Cardiac fibroblast (primary cell): ENCODE measurements around the gene MORF4L1.
"Not testable (repeated sequence)": the region's sequence is repeated elsewhere in the genome, so short reads cannot be mapped to it uniquely, and the experiment has no call there.

Source experiments
- DNase-seq, 2 donors: peaks; one replicate each; pipeline versions ENCODE4 v3.0.0 to v3.0.0-alpha.2; 2010; ENCODE audit warnings: low read depth in 2 of 2
- H3K4me3 ChIP-seq, 2 donors: replicated peaks in 1 of 2; 1 replicate in 1 of 2; 2 replicates in 1 of 2; pipeline ENCODE4 v1.5.1; 2011; ENCODE audit warnings: low read depth in 2 of 2, low read length in 2 of 2, mild to moderate bottlenecking in 2 of 2, moderate library complexity in 1 of 2
- CTCF ChIP-seq: IDR thresholded peaks from one replicate; pipeline ENCODE4 v1.5.1; 2011; ENCODE audit warnings: low read depth, mild to moderate bottlenecking, low read length, inconsistent platforms

The MORF4L1 gene

GRCh38 chr15:78866803-78867202 lies 5.9 kb upstream of the MORF4L1 start:
- H3K4me3 ChIP-seq, result no peak overlapping the region
- peak in 1 of 2 donors; percentile 23 for DNase-seq
- no peak for TF ChIP-seq CTCF

GRCh38 chr15:78868366-78868765 lies 4.3 kb upstream of the MORF4L1 start:
- TF ChIP-seq CTCF, result no peak
- no peak overlapping the region for H3K4me3 ChIP-seq
- no peak for DNase-seq

GRCh38 chr15:78871483-78872127 lies 1.1 kb upstream of the MORF4L1 start:
- DNase-seq, H3K4me3 ChIP-seq: not testable (repeated sequence)

GRCh38 chr15:78872972-78873792 lies 492 bp downstream of the MORF4L1 start:
- peak overlapping the region; percentile 97 to 99 for H3K4me3 ChIP-seq
- peak; percentile 91 to 95 for DNase-seq
- TF ChIP-seq CTCF, result peak; percentile 52

GRCh38 chr15:78873793-78874765 lies 1.4 kb downstream of the MORF4L1 start:
- TF ChIP-seq CTCF, result no peak
- peak; percentile 39 to 42 for DNase-seq

GRCh38 chr15:78875107-78875914 lies 2.6 kb downstream of the MORF4L1 start:
- peak overlapping the region; percentile 97 to 99 for H3K4me3 ChIP-seq
- TF ChIP-seq CTCF, result no peak
- DNase-seq, result no peak

More at GRCh38 chr15:78873793-78874765, 1.4 kb downstream of the MORF4L1 start:
- H3K4me3 ChIP-seq, result peak overlapping the region; percentile 97 to 99

- DNase-seq, result not testable (repeated sequence)
- peak overlapping the region in 1 of 2 donors; percentile 26 for H3K4me3 ChIP-seq
Observed at GRCh38 chr15:78876954-78877353, 4.3 kb downstream of the MORF4L1 start.
